DOHH2 (cell line): ENCODE results near the gene ZNF443.

ENCODE experiments used
- H3F3A ChIP-seq: fragments of 200-600 bp; sonication (generic), shearing (Covaris generic); 2 replicates; pipeline ENCODE4 v1.6.0; 2016; ENCODE audit warnings: antibody characterized with exemption, mild to moderate bottlenecking; ENCODE audit not compliant: control insufficient read depth, insufficient read depth
- H3K27ac ChIP-seq: fragments of 200-600 bp; sonication (generic); 2 replicates; pipeline ENCODE4 v1.5.1; 2014; ENCODE audit warnings: low read depth, mild to moderate bottlenecking, low read length, moderate library complexity
- H3K27me3 ChIP-seq: fragments of 200-600 bp; sonication (generic); 2 replicates; pipeline ENCODE4 v1.6.1; 2014; ENCODE audit warnings: mild to moderate bottlenecking, low read length, mixed read lengths; ENCODE audit not compliant: control insufficient read depth
- H3K36me3 ChIP-seq: fragments of 200-600 bp; sonication (generic); 2 replicates; pipeline ENCODE4 v1.6.1; 2014; ENCODE audit warnings: mild to moderate bottlenecking, low read length, moderate library complexity, mixed read lengths; ENCODE audit not compliant: control insufficient read depth
- H3K4me1 ChIP-seq: fragments of 200-600 bp; sonication (generic); 2 replicates; pipeline ENCODE4 v1.6.1; 2014; ENCODE audit warnings: mild to moderate bottlenecking, low read length, mixed read lengths; ENCODE audit not compliant: control insufficient read depth
- H3K4me2 ChIP-seq: fragments of 200-600 bp; sonication (generic); 2 replicates; pipeline ENCODE4 v1.6.0; 2014; ENCODE audit warnings: mild to moderate bottlenecking, low read length, moderate library complexity
- H3K4me3 ChIP-seq: fragments of 200-600 bp; sonication (generic); 2 replicates; pipeline ENCODE4 v1.5.1; 2014; ENCODE audit warnings: mild to moderate bottlenecking, low read length, mixed read lengths
- H3K79me2 ChIP-seq: fragments of 200-600 bp; sonication (generic); 2 replicates; pipeline ENCODE4 v1.6.1; 2014; ENCODE audit warnings: mild to moderate bottlenecking, low read length, mixed read lengths; ENCODE audit not compliant: control insufficient read depth
- H3K9me2 ChIP-seq: fragments of 200-600 bp; sonication (generic); replicated peaks from 2 replicates; pipeline ENCODE4 v1.6.1; 2014; ENCODE audit warnings: mild to moderate bottlenecking, low read length, mixed read lengths; ENCODE audit not compliant: control insufficient read depth
- H3K9me3 ChIP-seq: fragments of 200-600 bp; sonication (generic); 2 replicates; pipeline ENCODE4 v1.6.1; 2014; ENCODE audit warnings: antibody characterized with exemption, low read length, mixed read lengths; ENCODE audit not compliant: control insufficient read depth, insufficient read depth
- H4K20me1 ChIP-seq: fragments of 200-600 bp; sonication (generic); 2 replicates; pipeline ENCODE4 v1.6.0; 2014; ENCODE audit warnings: low read depth, mild to moderate bottlenecking, antibody characterized with exemption, low read length, moderate library complexity; ENCODE audit not compliant: control insufficient read depth, insufficient read depth
- CTCF ChIP-seq: fragments of 200-600 bp; sonication (generic); IDR thresholded peaks from one replicate; pipeline ENCODE4 v1.5.1; 2014; ENCODE audit warnings: antibody characterized with exemption, mild to moderate bottlenecking, low read depth, low read length; ENCODE audit not compliant: poor library complexity, severe bottlenecking
- EZH2phosphoT487 ChIP-seq: fragments of 200-600 bp; sonication (generic); IDR thresholded peaks from 2 replicates; pipeline ENCODE4 v1.6.1; 2017; ENCODE audit warnings: borderline replicate concordance, mild to moderate bottlenecking, antibody characterized with exemption, low read length, moderate library complexity, mixed read lengths

Gene ZNF443

DNA sequence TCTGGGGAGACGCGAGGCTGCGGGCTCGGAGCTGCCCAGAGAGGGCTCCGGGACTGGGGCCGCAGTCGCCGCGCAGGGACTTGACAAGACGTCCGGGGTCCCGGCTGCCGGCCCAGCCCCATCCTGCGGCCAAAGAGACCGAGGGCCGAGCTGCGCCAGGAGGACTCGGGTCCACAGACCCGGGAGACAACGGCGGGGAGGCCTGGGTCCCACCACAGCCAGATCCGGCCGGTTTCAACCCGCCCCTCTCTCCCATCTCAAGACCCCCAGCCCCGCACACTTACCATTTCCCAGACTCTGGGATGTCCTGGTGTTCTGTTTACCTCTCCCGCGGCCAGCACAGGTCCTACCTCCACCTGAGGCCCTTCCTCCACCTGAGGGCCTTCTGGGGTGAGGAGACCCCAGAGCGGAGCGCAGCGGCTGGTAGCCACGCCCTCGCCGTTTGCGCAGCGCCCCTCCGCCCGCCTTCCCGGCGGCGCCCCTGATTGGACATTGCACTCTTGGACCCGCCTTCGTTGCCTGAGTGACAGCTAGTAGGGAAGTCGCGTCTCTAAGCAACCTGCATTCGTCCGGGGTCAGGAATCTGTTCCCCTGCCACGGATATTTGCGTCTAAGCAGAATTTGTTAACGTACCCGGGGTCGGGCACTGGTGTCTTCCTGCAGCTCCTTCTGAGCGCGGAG lies 43.7 kb upstream of the ZNF443 start, which contains the start of gene ZNF709:
Gene ZNF709, minus strand, starts transcription at position 446 of the 681 bp plus-strand sequence. Its CDS starts 159 bp downstream, at position 287.
- H4K20me1 ChIP-seq: no peaks in the 10 kb centered on the region
- peak within 1 kb of the TSS; percentile 88 for H3K4me3 ChIP-seq
- H3K4me1 ChIP-seq: peaks cover 35% of the 10 kb centered on the region
- H3K9me2 ChIP-seq: no peaks in the 10 kb centered on the region
- H3K27me3 ChIP-seq: no peaks in the 10 kb centered on the region
- TF ChIP-seq EZH2phosphoT487 (no peak), CTCF (no peak)
- H3K36me3 ChIP-seq: no peaks in the 10 kb centered on the region
- no peaks in the 10 kb centered on the region for H3K9me3 ChIP-seq
- H3F3A ChIP-seq: peaks cover 6% of the 10 kb centered on the region; the same call in 1 of the 2 replicates
- H3K27ac ChIP-seq: no peak within 1 kb of the TSS
- peaks cover 27% of the 10 kb centered on the region for H3K79me2 ChIP-seq
- H3K4me2 ChIP-seq: peak within 1 kb of the TSS; percentile 94

GRCh38 chr19:12484011-12484370 lies 43.2 kb upstream of the ZNF443 start:
- Histone ChIP-seq H4K20me1 (no peaks in the 10 kb centered on the region), H3K4me1 (peaks cover 36% of the 10 kb centered on the region), H3K27me3 (no peaks in the 10 kb centered on the region), H3K79me2 (peaks cover 28% of the 10 kb centered on the region), H3K4me3 (peak overlapping the region; percentile 88), H3K27ac (no peak overlapping the region), H3K9me3 (no peaks in the 10 kb centered on the region), H3K36me3 (no peaks in the 10 kb centered on the region), H3K4me2 (peak overlapping the region; percentile 94), H3F3A (peaks cover 6% of the 10 kb centered on the region; the same call in 1 of the 2 replicates), H3K9me2 (no peaks in the 10 kb centered on the region)
- TF ChIP-seq CTCF: no peak
- TF ChIP-seq EZH2phosphoT487: no peak

DNA sequence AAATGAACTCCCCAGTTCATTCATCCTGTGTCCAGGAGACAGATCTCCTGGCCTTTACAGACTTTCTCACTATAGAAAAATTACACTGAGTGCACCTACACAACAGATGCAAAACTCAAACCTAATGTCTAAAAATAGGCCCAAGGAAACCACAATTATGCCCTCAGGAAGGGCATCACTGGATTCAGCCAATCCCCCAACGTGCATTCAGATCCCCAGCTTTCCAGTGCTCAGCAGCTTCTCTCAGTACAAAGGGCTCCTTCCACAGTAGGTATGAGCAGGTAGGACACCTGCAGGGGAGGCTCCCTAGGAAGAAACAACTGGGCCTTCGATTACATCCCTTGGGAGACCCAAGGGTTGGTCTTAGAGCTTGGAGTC lies 41.7 kb upstream of the ZNF443 start:
- H3K36me3 ChIP-seq: no peaks in the 10 kb centered on the region
- H4K20me1 ChIP-seq: no peaks in the 10 kb centered on the region
- peaks cover 6% of the 10 kb centered on the region; the same call in 1 of the 2 replicates for H3F3A ChIP-seq
- H3K4me3 ChIP-seq: peak overlapping the region; percentile 38
- H3K9me2 ChIP-seq: no peaks in the 10 kb centered on the region
- H3K27ac ChIP-seq: no peak overlapping the region
- H3K9me3 ChIP-seq: no peaks in the 10 kb centered on the region
- H3K27me3 ChIP-seq: no peaks in the 10 kb centered on the region
- peaks cover 38% of the 10 kb centered on the region for H3K79me2 ChIP-seq
- no peak for TF ChIP-seq EZH2phosphoT487
- no peak for TF ChIP-seq CTCF
- H3K4me2 ChIP-seq: peak overlapping the region; percentile 51
- peaks cover 45% of the 10 kb centered on the region for H3K4me1 ChIP-seq
